Astrocyte (in vitro differentiated cells and primary cell): ENCODE results near the gene GMDS.

Experiments used
- EZH2 ChIP-seq: IDR thresholded peaks from 2 replicates; pipeline ENCODE4 v1.6.1; 2012; ENCODE audit warnings: mild to moderate bottlenecking, low read length, inconsistent platforms; ENCODE audit not compliant: insufficient read depth
- TF ChIP-seq, protein P1 (sequence below): IDR thresholded peaks from 2 replicates; pipeline ENCODE4 v1.5.1; 2011; ENCODE audit warnings: low read depth, mild to moderate bottlenecking, inconsistent platforms, low read length, moderate library complexity; ENCODE audit not compliant: insufficient read depth

DNA sequence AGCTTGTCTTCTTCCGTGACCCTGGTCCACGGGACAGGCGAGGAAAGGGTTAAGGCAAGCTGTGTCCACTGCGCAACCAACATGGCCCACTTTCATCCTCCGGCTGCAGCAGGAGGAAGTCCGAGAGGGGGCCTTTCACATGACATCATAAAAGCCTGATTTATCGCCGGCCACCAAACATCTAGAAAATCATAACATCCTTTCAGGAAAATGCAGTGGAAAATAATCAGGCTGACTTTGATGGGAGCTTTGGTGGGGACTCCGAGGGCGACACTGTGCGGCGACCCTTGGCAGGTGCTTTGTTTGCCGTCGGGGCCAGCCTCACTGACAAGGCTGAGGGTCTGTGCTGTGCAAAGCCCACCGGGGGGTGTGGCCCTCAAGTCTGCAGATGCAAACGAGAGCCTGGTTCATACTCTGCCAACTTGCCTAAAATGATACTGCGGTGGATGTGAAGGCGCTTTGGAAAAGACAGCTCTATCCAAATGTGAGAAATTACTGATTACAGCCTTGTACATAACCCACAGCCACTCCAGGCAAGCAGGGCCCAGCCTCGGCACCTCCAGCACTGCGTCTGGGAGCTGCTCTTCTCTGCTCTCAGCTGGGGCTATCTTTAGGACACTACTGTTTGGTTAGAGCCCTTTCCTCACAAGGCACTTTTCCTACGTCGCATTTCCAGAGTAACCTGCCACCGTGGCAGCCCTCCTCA, 609.9 kb downstream of the GMDS start:
- TF ChIP-seq, protein P1, sequence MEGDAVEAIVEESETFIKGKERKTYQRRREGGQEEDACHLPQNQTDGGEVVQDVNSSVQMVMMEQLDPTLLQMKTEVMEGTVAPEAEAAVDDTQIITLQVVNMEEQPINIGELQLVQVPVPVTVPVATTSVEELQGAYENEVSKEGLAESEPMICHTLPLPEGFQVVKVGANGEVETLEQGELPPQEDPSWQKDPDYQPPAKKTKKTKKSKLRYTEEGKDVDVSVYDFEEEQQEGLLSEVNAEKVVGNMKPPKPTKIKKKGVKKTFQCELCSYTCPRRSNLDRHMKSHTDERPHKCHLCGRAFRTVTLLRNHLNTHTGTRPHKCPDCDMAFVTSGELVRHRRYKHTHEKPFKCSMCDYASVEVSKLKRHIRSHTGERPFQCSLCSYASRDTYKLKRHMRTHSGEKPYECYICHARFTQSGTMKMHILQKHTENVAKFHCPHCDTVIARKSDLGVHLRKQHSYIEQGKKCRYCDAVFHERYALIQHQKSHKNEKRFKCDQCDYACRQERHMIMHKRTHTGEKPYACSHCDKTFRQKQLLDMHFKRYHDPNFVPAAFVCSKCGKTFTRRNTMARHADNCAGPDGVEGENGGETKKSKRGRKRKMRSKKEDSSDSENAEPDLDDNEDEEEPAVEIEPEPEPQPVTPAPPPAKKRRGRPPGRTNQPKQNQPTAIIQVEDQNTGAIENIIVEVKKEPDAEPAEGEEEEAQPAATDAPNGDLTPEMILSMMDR, result no peak
- no peak for TF ChIP-seq EZH2
